Measurements from ENCODE around the gene LRRC4C.

The LRRC4C gene

GRCh38 chr11:40095446-40095845, 1364.0 kb downstream of the LRRC4C start:
- DNase-seq (ENCODE audit: insufficient read length, low spot score) (no peak), FAIRE-seq (no peak)

GRCh38 chr11:40094954-40095353, 1364.5 kb downstream of the LRRC4C start:
- FAIRE-seq: no peak
- DNase-seq (ENCODE audit: insufficient read length, low spot score): no peak

- no peak for DNase-seq (ENCODE audit: insufficient read length, low spot score)
- FAIRE-seq: no peak
Observed at GRCh38 chr11:40080434-40080833, 1379.0 kb downstream of the LRRC4C start.
